PFSK-1 (cell line): ENCODE measurements around the gene DIP2C.

Experiments used
- FOXP2 ChIP-seq: optimal IDR thresholded peaks from 2 replicates; pipeline ENCODE3; 2011; ENCODE audit warnings: borderline replicate concordance, control low read depth, inconsistent platforms; ENCODE audit not compliant: insufficient read depth; ENCODE audit errors: extremely low read length, extremely low read depth
- POLR2AphosphoS5 ChIP-seq: IDR thresholded peaks from 2 replicates; pipeline ENCODE4 v1.6.1; 2012; ENCODE audit warnings: low read depth, mild to moderate bottlenecking, control low read depth, low read length, moderate library complexity
- SIN3A ChIP-seq: IDR thresholded peaks from 2 replicates; pipeline ENCODE4 v1.6.1; 2012; ENCODE audit warnings: mild to moderate bottlenecking, low read length, moderate library complexity, borderline replicate concordance; ENCODE audit not compliant: insufficient read depth
- TAF1 ChIP-seq: IDR thresholded peaks from 2 replicates; pipeline ENCODE4 v1.6.1; 2012; ENCODE audit warnings: low read length, control low read depth, borderline replicate concordance; ENCODE audit not compliant: insufficient read depth
- TF ChIP-seq, protein P1 (sequence below), 2 experiments: IDR thresholded peaks; 2 replicates each; pipeline versions ENCODE4 v1.6.1 to v1.8.0; 2011 to 2012; ENCODE audit warnings: low read depth in 2 of 2, low read length in 2 of 2, control low read depth in 1 of 2, inconsistent platforms in 1 of 2, mild to moderate bottlenecking in 1 of 2, moderate library complexity in 1 of 2; ENCODE audit not compliant: insufficient read depth in 1 of 2

Gene DIP2C

DNA sequence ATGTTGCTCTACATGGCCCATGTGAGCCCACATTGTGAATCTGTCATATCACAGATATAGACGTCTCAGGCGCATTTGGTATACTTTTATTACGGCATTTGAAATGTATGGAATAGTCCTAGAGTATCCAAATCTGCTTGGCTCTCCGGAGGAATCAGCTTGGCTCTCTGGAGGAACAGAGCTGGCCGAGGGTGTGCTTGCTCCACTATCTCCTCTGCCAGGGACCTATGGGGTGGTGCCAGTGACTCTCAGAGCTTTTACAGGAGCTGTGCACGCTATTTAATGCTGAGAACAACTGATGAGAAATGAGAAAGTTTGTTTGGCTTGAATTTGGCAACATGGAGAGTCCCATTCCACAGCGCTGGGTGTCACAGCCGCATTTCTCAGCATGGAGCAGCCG is 410.2 kb downstream of the DIP2C start:
- no peak for TF ChIP-seq POLR2AphosphoS5
- no peak for TF ChIP-seq FOXP2
- TF ChIP-seq, protein P1, sequence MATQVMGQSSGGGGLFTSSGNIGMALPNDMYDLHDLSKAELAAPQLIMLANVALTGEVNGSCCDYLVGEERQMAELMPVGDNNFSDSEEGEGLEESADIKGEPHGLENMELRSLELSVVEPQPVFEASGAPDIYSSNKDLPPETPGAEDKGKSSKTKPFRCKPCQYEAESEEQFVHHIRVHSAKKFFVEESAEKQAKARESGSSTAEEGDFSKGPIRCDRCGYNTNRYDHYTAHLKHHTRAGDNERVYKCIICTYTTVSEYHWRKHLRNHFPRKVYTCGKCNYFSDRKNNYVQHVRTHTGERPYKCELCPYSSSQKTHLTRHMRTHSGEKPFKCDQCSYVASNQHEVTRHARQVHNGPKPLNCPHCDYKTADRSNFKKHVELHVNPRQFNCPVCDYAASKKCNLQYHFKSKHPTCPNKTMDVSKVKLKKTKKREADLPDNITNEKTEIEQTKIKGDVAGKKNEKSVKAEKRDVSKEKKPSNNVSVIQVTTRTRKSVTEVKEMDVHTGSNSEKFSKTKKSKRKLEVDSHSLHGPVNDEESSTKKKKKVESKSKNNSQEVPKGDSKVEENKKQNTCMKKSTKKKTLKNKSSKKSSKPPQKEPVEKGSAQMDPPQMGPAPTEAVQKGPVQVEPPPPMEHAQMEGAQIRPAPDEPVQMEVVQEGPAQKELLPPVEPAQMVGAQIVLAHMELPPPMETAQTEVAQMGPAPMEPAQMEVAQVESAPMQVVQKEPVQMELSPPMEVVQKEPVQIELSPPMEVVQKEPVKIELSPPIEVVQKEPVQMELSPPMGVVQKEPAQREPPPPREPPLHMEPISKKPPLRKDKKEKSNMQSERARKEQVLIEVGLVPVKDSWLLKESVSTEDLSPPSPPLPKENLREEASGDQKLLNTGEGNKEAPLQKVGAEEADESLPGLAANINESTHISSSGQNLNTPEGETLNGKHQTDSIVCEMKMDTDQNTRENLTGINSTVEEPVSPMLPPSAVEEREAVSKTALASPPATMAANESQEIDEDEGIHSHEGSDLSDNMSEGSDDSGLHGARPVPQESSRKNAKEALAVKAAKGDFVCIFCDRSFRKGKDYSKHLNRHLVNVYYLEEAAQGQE (IDR thresholded peaks at IDR 0.05; ENCODE audit: insufficient read depth in 1 of 2, low read depth in 2 of 2, low read length in 2 of 2), result no peak
- no peak for TF ChIP-seq SIN3A

DNA sequence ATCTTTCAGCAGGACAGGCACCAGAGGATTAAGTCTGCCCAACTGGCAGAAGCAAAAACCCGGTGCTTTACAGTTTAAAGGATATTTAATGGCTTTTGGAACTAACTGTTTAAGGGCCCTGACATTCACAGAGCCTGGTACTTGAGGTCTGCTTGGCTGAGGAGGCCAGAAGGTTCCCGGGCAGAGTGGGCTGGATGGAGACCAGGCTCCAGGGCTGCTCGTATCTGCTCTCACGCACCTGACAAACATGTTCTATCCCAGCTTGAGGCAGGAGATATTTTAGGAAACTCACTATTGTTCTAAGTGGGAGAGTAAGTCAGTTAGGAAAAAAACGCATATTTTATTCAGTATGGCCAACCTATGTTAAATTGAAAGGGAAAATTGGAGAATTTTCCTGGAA is 410.8 kb downstream of the DIP2C start:
- TF ChIP-seq FOXP2 (no peak), SIN3A (no peak), TAF1 (no peak)
- TF ChIP-seq, protein P1 (IDR thresholded peaks at IDR 0.05; ENCODE audit: insufficient read depth in 1 of 2, low read depth in 2 of 2, low read length in 2 of 2), result no peak

DNA sequence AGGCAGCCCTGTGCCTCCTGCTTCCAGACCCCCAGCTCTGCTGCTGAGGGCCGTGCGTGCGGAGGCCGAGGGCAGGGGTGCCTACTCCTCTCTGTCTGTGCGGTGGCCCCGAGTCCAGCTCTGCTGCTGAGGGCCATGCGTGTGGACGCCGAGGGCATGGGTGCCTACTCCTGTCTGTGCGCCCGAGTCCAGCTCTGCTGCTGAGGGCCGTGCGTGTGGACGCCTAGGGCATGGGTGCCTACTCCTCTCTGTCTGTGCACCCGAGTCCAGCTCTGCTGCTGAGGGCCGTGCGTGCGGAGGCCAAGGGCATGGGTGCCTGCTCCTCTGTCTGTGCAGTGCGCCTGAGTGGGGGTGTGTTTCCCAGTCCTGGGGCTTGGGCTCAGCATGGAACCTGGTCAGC is 411.5 kb downstream of the DIP2C start:
- TF ChIP-seq SIN3A (no peak), POLR2AphosphoS5 (no peak), FOXP2 (no peak), TAF1 (no peak)
- TF ChIP-seq, protein P1 (IDR thresholded peaks at IDR 0.05; ENCODE audit: insufficient read depth in 1 of 2, low read depth in 2 of 2, low read length in 2 of 2), result no peak

DNA sequence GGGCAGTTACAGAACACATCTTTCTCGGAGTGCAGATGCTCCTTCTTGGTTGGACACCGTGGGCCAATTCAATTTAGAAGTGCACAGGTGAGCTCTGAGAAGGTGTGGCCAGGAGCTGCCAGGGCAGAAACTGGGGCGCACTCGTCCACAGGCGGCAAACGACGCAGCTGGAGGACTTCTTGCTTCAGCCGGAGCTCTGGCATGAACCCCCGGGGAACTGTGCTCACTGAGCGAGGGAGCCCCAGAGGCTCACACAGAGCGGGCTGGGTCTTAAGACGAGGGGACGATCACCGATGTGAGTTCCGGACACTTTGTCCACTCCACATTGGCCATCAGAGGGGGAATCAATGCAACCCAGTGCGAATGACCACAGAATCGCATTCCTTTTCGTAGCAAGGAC is 413.8 kb downstream of the DIP2C start:
- no peak for TF ChIP-seq FOXP2
- TF ChIP-seq TAF1, result no peak
- TF ChIP-seq, protein P1 (IDR thresholded peaks at IDR 0.05; ENCODE audit: insufficient read depth in 1 of 2, low read depth in 2 of 2, low read length in 2 of 2), result no peak
- TF ChIP-seq SIN3A, result no peak
- no peak for TF ChIP-seq POLR2AphosphoS5

DNA sequence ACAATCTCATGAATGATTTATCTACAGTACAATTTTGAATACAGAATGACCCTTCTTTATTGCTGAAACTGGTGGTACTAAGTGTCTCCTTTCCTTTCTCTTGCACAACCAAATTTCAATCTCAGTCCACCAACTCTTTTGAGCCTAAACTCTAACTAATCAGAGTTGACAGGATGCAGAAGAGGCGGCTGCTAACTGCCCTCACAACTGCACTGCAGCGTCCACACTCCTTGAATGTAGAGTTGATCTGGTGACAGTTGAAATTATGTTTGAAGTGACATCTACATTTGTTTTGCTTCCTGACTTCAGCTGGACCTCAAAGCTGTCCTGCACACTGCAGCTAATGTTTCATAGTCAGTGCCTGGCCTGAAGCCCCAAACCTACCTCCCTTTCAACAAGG is 414.6 kb downstream of the DIP2C start:
- TF ChIP-seq, protein P1 (IDR thresholded peaks at IDR 0.05; ENCODE audit: insufficient read depth in 1 of 2, low read depth in 2 of 2, low read length in 2 of 2), result no peak
- TF ChIP-seq TAF1 (no peak), POLR2AphosphoS5 (no peak), SIN3A (no peak), FOXP2 (no peak)
